Lower leg skin (tissue), 4 donors: ENCODE measurements around the gene SLX4IP. TPM values are rescaled to one million over a fixed set of nuclear protein-coding genes. Genes with fewer than 3 reads are reported as not detected.
"Not testable (repeated sequence)": the region's sequence is repeated elsewhere in the genome, so short reads cannot be mapped to it uniquely, and the experiment has no call there.

Source experiments
- DNase-seq, 2 donors: peaks; one replicate each; pipeline ENCODE4 v3.0.0-alpha.2; 2019; ENCODE audit warnings: low spot score in 2 of 2
- H3K4me3 ChIP-seq: fragments of 200-600 bp; sonication (generic); 2 replicates; pipeline ENCODE4 v1.5.1; 2017; ENCODE audit warnings: mild to moderate bottlenecking, low read depth; ENCODE audit not compliant: poor library complexity, severe bottlenecking
- POLR2A ChIP-seq, 2 donors: fragments of 450-650 bp; IDR thresholded peaks; one replicate each; pipeline ENCODE4 v1.6.1; 2016 to 2017; ENCODE audit warnings: antibody characterized with exemption in 2 of 2, mild to moderate bottlenecking in 1 of 2, moderate library complexity in 1 of 2
- WGBS, 2 donors: methylation state at CpG; one replicate each; pipeline ENCODE4 v1.1.5; 2018; 5-methylcytosine and 5-hydroxymethylcytosine counted together
- intact Hi-C: fragments of 100-400 bp; cut with DNase I; formaldehyde crosslinking; loops from one replicate; pipeline ENCODE4 v1.15.0; 2023; ENCODE audit warnings: low total_unique reads
- total RNA-seq, 4 donors: library from RNA; depleted of rRNA; stranded (reverse); fragments of >200 nt; gene quantifications; one replicate each; pipeline ENCODE4 v1.1.0, GENCODE V29; 2016
- TF ChIP-seq, protein P1 (sequence below), 3 donors: fragments of 450-650 bp; IDR thresholded peaks; one replicate each; pipeline ENCODE4 v1.5.1; 2016; ENCODE audit warnings: antibody characterized with exemption in 3 of 3, mild to moderate bottlenecking in 3 of 3, moderate library complexity in 2 of 3

Gene SLX4IP
- total RNA-seq: 1 to 10 TPM; 3.0 to 4.0 (median 3.7) TPM

DNA sequence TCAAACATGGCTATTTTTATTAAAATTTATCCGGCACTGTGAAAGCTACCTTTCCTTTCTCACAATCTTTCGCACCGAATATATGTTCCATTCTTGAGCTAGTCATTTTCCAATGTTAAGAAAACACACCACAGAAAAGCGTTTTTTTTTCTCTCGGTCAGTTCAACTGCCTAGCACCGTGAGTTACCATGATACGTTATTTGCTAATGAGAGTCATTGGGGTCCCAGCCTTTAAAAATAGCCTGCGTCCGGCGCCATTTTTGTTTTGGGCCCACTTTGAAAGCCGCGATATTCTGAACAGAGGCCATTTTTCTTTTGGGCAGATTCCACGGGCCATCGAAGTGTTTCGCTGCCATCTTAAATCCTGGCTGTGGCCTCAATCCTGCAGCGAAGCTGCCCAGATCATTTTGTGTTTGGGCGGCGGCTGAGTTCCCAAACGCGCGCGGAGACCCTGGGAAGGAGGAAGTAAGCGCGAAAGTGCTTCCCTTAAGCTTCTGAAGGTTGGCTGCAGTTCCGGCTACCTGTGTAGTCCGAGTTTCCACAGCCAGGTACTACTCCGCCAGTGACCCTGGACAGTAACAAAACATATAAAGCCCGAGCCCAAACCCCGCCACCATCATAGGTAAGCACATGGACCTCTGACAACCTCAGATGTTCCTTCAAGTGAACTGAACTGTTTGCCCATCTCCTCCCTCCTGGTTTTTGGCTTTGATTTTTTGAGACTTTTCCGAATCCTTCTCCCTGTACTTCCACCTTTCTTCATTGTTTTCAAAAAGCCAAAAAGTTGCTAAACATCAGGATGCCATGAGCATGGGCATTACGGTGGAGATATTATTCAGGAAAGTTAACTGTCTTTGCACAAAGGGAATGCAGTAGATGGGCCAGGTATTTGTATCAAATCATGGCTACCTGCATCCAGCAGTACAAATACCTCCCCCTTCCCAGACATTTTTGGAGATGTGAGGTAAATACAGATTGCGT, at the start of gene SLX4IP:
Gene SLX4IP, plus strand, starts transcription at position 474 of the 981 bp plus-strand sequence. CDS start 22,900 bp downstream, outside the sequence.
- TF ChIP-seq POLR2A (IDR thresholded peaks at IDR 0.05): no peak
- TF ChIP-seq, protein P1, sequence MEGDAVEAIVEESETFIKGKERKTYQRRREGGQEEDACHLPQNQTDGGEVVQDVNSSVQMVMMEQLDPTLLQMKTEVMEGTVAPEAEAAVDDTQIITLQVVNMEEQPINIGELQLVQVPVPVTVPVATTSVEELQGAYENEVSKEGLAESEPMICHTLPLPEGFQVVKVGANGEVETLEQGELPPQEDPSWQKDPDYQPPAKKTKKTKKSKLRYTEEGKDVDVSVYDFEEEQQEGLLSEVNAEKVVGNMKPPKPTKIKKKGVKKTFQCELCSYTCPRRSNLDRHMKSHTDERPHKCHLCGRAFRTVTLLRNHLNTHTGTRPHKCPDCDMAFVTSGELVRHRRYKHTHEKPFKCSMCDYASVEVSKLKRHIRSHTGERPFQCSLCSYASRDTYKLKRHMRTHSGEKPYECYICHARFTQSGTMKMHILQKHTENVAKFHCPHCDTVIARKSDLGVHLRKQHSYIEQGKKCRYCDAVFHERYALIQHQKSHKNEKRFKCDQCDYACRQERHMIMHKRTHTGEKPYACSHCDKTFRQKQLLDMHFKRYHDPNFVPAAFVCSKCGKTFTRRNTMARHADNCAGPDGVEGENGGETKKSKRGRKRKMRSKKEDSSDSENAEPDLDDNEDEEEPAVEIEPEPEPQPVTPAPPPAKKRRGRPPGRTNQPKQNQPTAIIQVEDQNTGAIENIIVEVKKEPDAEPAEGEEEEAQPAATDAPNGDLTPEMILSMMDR (IDR thresholded peaks at IDR 0.05): no peak
- H3K4me3 ChIP-seq: peak within 1 kb of the TSS; percentile 85
- peak; percentile 96 to 97 for DNase-seq
- 3% methylated on average over 25 to 32 of the region's 32 CpGs for WGBS, 2 donors
- intact Hi-C loops: no loop called here

DNA sequence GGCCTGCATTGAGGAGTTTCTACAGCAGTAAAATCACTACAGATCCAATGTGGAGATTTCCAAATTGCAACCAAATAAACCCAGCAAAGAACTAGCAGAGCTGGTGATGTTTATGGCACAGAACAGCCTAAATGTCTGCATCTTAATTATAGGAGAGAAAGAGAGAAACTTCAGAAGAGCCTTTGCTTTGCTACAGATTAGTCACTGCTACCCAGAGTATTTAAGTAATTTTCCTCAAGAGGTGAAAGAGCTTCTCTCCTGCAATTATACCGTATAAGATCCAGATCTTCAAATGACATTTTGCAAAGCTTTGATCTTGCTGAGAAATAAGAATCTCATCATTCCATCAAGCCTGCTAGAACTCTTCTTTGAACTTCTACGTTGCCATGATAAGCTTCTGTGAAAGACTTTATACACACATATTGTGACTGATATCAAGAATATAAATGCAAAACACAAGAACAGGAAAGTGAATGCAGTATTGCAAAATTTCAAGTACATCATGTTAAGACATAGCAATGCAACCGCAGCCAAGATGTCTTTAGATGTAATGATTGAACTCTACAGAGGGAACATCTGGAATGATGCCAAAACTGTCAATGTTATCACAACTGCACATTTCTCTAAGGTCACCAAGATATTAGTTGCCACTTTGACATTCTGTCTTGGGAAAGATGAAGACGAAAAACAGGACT, 49.1 kb upstream of the SLX4IP start:
- H3K4me3 ChIP-seq: no peak overlapping the region
- no peak for DNase-seq
- TF ChIP-seq, protein P1 (IDR thresholded peaks at IDR 0.05): no peak
- TF ChIP-seq POLR2A (IDR thresholded peaks at IDR 0.05): no peak
- WGBS, 2 donors: 44 to 56% methylated on average over 4 of the region's 4 CpGs
- intact Hi-C loops: no loop called here

DNA sequence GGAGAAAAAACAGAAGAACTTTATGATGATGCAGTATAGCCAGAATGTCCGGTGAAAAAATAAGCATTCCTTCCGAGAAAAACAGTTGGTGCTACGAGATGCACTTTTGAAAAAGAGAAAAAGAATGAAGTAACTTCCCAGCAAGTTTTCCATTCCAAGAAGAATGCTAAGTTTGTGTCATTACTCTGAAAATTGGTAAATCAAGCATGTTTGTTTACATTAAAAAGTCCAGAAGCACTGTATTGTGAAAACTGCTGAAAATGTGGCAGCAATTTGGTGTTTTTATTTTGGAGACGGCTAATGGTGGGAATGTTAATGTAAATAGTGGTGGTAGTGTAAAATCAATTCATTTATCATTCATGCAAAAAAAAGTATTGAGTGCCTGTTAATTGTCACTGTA, 47.4 kb upstream of the SLX4IP start:
- TF ChIP-seq, protein P1 (IDR thresholded peaks at IDR 0.05): no peak
- no peak for TF ChIP-seq POLR2A (IDR thresholded peaks at IDR 0.05)
- no peak overlapping the region for H3K4me3 ChIP-seq
- no peak for DNase-seq
- intact Hi-C loops: no loop called here
- 85 to 93% methylated on average over 4 of the region's 4 CpGs for WGBS, 2 donors

DNA sequence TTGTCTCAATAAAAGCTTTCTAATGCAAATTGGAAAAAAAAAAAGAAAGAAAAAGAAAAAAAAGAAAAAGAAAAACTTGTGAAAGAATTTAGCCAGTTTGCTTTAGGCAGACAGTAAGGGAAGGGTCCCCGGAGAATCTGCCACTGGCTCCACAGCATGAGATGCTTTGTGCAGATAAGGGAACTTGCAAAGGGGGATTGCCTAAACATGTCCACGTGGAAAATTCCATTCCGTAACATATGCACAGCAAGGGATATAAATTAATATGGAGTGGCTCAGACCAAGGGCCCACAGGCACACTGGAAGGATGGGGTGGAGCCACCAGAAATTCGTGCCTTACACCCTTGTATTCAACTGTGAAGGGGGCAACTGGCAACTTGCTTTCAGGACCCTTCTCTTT, 46.5 kb upstream of the SLX4IP start:
- 47 to 48% methylated on average over 4 of the region's 4 CpGs for WGBS, 2 donors
- DNase-seq: no peak
- TF ChIP-seq POLR2A (IDR thresholded peaks at IDR 0.05): no peak
- TF ChIP-seq, protein P1 (IDR thresholded peaks at IDR 0.05): no peak
- intact Hi-C loops: no loop called here
- no peak overlapping the region for H3K4me3 ChIP-seq

DNA sequence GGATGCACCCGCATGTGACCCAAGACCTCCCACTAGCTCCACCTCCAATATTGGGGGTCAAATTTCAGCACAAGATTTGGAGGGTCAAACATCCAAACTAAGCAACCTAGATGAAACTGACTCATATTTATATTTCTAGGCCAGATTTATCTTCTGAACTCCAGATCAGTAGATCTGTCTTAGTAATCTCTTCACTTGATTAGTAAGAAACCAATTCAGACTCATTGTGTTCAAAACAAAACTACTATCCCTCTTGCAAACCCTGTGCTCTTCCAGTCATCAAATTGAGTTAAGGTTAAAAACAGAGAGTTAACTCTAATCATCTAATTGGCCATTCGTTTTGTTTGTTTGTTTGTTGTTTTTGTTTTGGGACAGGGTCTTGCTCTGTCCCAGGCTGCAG, 44.4 kb upstream of the SLX4IP start:
- no peak overlapping the region for H3K4me3 ChIP-seq
- WGBS, 2 donors: 82 to 95% methylated on average over 2 of the region's 2 CpGs
- no peak for TF ChIP-seq POLR2A (IDR thresholded peaks at IDR 0.05)
- intact Hi-C loops: no loop called here
- no peak for DNase-seq

DNA sequence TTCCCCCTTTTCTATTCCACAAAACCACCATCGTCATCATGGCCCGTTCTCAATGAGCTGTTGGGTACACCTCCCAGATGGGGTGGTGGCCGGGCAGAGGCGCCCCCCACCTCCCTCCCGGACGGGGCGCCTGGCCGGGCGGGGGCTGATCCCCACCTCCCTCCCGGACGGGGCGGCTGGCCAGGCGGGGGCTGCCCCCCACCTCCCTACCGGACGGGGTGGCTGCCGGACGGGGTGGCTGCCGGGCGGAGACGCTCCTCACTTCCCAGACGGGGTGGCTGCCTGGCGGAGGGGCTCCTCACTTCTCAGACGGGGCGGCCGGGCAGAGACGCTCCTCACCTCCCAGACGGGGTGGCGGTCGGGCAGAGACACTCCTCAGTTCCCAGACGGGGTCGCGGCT, 40.4 kb upstream of the SLX4IP start:
- intact Hi-C loops, H3K4me3 ChIP-seq, DNase-seq: not testable (repeated sequence)
- WGBS, 2 donors: 96% methylated on average over 14 to 22 of the region's 32 CpGs
